Measurements from ENCODE around the gene NRXN3.

NRXN3 gene

GRCh38 chr14:79831195-79831892 is 1661.2 kb downstream of the NRXN3 start:
- H3K4me3 ChIP-seq (ENCODE audit: low read depth, low read length) = no peak overlapping the region
- no peak for TF ChIP-seq CTCF (IDR thresholded peaks at IDR 0.05; ENCODE audit: low read depth, low read length, missing control alignments)
- DNase-seq (ENCODE audit: low read depth) = no peak

- H3K4me3 ChIP-seq (ENCODE audit: low read depth, low read length) = no peak overlapping the region
- TF ChIP-seq CTCF (IDR thresholded peaks at IDR 0.05; ENCODE audit: low read depth, low read length, missing control alignments) = no peak
- DNase-seq (ENCODE audit: low read depth) = no peak
These were observed 1663.6 kb downstream of the NRXN3 start for GRCh38 chr14:79833781-79834180.

GRCh38 chr14:79834868-79835267 is 1664.7 kb downstream of the NRXN3 start:
- no peak for DNase-seq (ENCODE audit: low read depth)
- H3K4me3 ChIP-seq (ENCODE audit: low read depth, low read length) = no peak overlapping the region
- TF ChIP-seq CTCF (IDR thresholded peaks at IDR 0.05; ENCODE audit: low read depth, low read length, missing control alignments) = no peak

GRCh38 chr14:79836577-79836976 is 1666.4 kb downstream of the NRXN3 start:
- no peak for TF ChIP-seq CTCF (IDR thresholded peaks at IDR 0.05; ENCODE audit: low read depth, low read length, missing control alignments)
- H3K4me3 ChIP-seq (ENCODE audit: low read depth, low read length) = no peak overlapping the region
- no peak for DNase-seq (ENCODE audit: low read depth)

GRCh38 chr14:79837699-79838098 is 1667.5 kb downstream of the NRXN3 start:
- no peak for DNase-seq (ENCODE audit: low read depth)
- TF ChIP-seq CTCF (IDR thresholded peaks at IDR 0.05; ENCODE audit: low read depth, low read length, missing control alignments) = no peak
- no peak overlapping the region for H3K4me3 ChIP-seq (ENCODE audit: low read depth, low read length)

- TF ChIP-seq CTCF (IDR thresholded peaks at IDR 0.05; ENCODE audit: low read depth, low read length, missing control alignments) = no peak
- H3K4me3 ChIP-seq (ENCODE audit: low read depth, low read length) = no peak overlapping the region
- no peak for DNase-seq (ENCODE audit: low read depth)
These were observed 1669.9 kb downstream of the NRXN3 start for GRCh38 chr14:79840103-79840502.

- no peak overlapping the region for H3K4me3 ChIP-seq (ENCODE audit: low read depth, low read length)
- TF ChIP-seq CTCF (IDR thresholded peaks at IDR 0.05; ENCODE audit: low read depth, low read length, missing control alignments) = no peak
- DNase-seq (ENCODE audit: low read depth) = no peak
These were observed 1670.7 kb downstream of the NRXN3 start for GRCh38 chr14:79840831-79841230.
